ENCODE measurements around the gene TRPM3. TPM values are rescaled to one million over a fixed set of nuclear protein-coding genes. Genes with fewer than 3 reads are reported as not detected.

TRPM3 gene
- total and polyA plus RNA-seq, 10 donors = 0.02 to 6.7 (median 1.6) TPM

DNA sequence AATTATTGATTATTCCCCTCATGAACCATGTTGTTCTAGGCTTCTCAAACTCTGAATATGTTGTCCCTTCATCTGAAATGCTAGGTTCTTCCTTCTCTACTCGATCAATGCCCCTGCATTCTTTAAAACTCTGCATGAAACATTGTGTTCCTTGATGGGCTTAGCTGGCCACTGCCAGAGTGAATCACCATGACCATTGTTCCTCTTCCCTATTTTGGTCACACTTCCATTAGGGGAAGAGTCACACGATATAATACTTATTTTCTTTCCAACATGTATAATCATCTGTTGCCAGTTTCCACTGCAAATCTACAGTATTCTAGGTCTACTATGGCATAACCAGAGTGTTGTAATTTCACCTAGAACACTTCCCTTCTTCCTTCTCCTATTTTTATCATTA lies 247.9 kb downstream of the TRPM3 start:
- Histone ChIP-seq H3K9me3 (no peaks in the 10 kb centered on the region), H3K27me3 (replicated peaks in 1 of 7) (no peaks in the 10 kb centered on the region), H3K4me1 (no peaks in the 10 kb centered on the region), H3K36me3 (no peaks in the 10 kb centered on the region), H3K27ac (no peak overlapping the region), H3K4me3 (no peak overlapping the region)
- DNase-seq = no peak
- WGBS, 5 donors = 54 to 77% (median 68%) methylated on average over 2 of the region's 2 CpGs
- no peak for TF ChIP-seq POLR2A (IDR thresholded peaks at IDR 0.05)
- TF ChIP-seq POLR2AphosphoS5 (IDR thresholded peaks at IDR 0.05) = no peak
- TF ChIP-seq CTCF (IDR thresholded peaks at IDR 0.05 in 8 of 11, conservative IDR thresholded peaks at IDR 0.05 in 3 of 11) = no peak
- intact Hi-C loops (cut with DNase I; ENCODE audit: low total_unique reads) = no loop called here

DNA sequence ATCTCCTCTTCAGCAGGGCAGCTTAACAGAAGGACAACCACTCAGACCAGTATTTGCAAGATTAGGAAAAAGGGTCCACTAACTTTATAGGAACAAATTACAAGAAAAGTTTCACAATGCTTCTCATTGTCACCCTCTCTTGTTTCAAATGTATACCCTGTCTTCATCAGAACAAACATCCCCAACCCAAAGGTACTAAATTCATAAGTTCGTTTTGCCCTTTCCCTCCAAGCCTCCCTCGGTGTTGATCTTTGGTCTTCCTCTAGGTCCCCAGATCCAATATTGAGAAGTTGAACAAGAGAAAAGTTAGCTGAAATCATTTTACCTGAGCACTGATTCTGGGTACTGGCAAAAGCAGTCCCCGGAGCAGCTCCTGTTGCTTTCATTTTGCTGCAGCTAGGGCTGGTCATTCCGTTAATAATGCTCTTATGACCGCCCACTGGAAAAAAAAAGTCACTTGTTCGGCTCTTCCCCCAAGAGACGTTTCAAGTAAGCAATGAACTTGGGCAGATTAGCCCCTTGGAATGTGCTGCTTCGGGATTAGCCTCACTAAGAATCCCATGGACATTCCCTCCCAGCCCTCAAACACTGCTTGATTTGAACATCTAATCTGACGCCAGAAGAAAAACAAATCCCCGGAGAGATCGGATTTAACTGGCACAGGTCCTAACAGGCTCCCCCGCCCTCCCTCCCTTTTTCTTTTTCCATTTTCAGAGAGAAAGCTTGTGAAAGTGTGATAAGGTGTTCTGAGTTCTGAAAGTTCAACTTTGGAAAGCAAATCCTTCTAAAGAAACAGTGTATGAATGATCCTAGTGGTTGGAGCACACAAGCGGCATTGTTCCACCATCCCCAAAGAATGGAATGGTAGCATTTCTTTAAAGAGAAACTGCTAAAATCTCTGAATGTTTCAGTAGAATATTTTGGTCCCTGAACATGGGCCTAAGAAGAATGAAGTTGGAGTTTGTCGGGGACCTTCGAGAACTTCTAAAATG lies 252.5 kb downstream of the TRPM3 start:
- no peak for TF ChIP-seq POLR2A (IDR thresholded peaks at IDR 0.05)
- no peak for TF ChIP-seq CTCF (IDR thresholded peaks at IDR 0.05 in 8 of 11, conservative IDR thresholded peaks at IDR 0.05 in 3 of 11)
- TF ChIP-seq POLR2AphosphoS5 (IDR thresholded peaks at IDR 0.05) = no peak
- Histone ChIP-seq H3K36me3 (no peaks in the 10 kb centered on the region), H3K4me1 (no peaks in the 10 kb centered on the region), H3K27me3 (replicated peaks in 1 of 7) (no peaks in the 10 kb centered on the region), H3K27ac (peak overlapping the region in 2 of 8 donors; percentile 10 to 16), H3K4me3 (peak overlapping the region in 6 of 8 donors; percentile 5 to 47 (median 12)), H3K9me3 (no peaks in the 10 kb centered on the region)
- intact Hi-C loops (cut with DNase I; ENCODE audit: low total_unique reads) = no loop called here
- DNase-seq = no peak
- WGBS, 5 donors = 69 to 83% (median 77%) methylated on average over 15 of the region's 15 CpGs

- Histone ChIP-seq H3K4me3 (peak overlapping the region in 2 of 8 donors; percentile 31 to 47), H3K36me3 (no peaks in the 10 kb centered on the region), H3K27me3 (replicated peaks in 1 of 7) (no peaks in the 10 kb centered on the region), H3K9me3 (no peaks in the 10 kb centered on the region), H3K4me1 (no peaks in the 10 kb centered on the region), H3K27ac (no peak overlapping the region)
- no peak for DNase-seq
- intact Hi-C loops (cut with DNase I; ENCODE audit: low total_unique reads) = no loop called here
- TF ChIP-seq CTCF (IDR thresholded peaks at IDR 0.05 in 8 of 11, conservative IDR thresholded peaks at IDR 0.05 in 3 of 11) (no peak), POLR2A (IDR thresholded peaks at IDR 0.05) (no peak), POLR2AphosphoS5 (IDR thresholded peaks at IDR 0.05) (no peak)
- WGBS, 5 donors = 67 to 84% (median 80%) methylated on average over 1 of the region's 1 CpG
Measured at GRCh38 chr9:70868041-70868440, 253.4 kb downstream of the TRPM3 start.

DNA sequence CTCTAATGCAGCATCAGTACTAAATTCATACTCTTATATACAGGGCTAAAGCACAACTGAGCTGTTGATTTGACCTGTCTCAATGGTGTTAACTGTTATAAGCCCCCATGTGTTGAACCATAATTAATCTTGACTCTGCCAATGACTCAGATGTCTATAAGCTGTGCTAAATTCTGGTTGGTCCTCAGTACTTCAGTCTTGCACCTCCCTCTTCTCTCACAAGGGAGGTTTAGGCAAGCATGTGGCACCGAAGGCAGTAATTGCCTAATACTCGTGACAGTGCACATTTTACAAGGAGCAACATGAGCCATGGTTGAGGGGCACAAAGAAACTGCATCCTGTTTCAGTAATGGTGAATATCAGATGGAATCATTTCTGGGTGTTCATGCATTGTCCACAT lies 255.9 kb downstream of the TRPM3 start:
- no peaks in the 10 kb centered on the region for H3K9me3 ChIP-seq
- no peaks in the 10 kb centered on the region for H3K4me1 ChIP-seq
- WGBS, 5 donors = 51 to 79% (median 62%) methylated on average over 2 of the region's 2 CpGs
- no peak overlapping the region for H3K27ac ChIP-seq
- TF ChIP-seq CTCF (IDR thresholded peaks at IDR 0.05 in 8 of 11, conservative IDR thresholded peaks at IDR 0.05 in 3 of 11) (no peak), POLR2A (IDR thresholded peaks at IDR 0.05) (no peak), POLR2AphosphoS5 (IDR thresholded peaks at IDR 0.05) (no peak)
- H3K27me3 ChIP-seq (replicated peaks in 1 of 7) = no peaks in the 10 kb centered on the region
- H3K36me3 ChIP-seq = no peaks in the 10 kb centered on the region
- intact Hi-C loops (cut with DNase I; ENCODE audit: low total_unique reads) = no loop called here
- DNase-seq = no peak
- no peak overlapping the region for H3K4me3 ChIP-seq

Measured in spleen (tissue), 11 donors.